Measurements from ENCODE around the gene GFOD1.

GRCh38 chr6:13438126-13438525 lies 49.3 kb downstream of the GFOD1 start:
- TF ChIP-seq CTCF (conservative IDR thresholded peaks at IDR 0.05; ENCODE audit: low read length) (no peak), EZH2phosphoT487 (IDR thresholded peaks at IDR 0.05; ENCODE audit: borderline replicate concordance, low read depth, low read length) (no peak)

Measured in OCI-LY7 (cell line).